Erythroblast (primary cell): ENCODE results near the gene PHF21B.

Experiments
- GATA1 ChIP-seq: IDR thresholded peaks from 2 replicates; pipeline ENCODE4 v1.6.1; 2011; ENCODE audit warnings: low read depth, mild to moderate bottlenecking, control low read depth, low read length, moderate library complexity
- POLR2A ChIP-seq: IDR thresholded peaks from 2 replicates; pipeline ENCODE4 v1.6.1; 2011; ENCODE audit warnings: mild to moderate bottlenecking, low read length

- TF ChIP-seq POLR2A (no peak), GATA1 (no peak)
Observed at GRCh38 chr22:44839061-44839460, 170.7 kb downstream of the PHF21B start.
